ENCODE data around the gene PAX5.
A peak's percentile ranks its signal among the peaks of the same experiment; 100 is the strongest.

Gene PAX5

DNA sequence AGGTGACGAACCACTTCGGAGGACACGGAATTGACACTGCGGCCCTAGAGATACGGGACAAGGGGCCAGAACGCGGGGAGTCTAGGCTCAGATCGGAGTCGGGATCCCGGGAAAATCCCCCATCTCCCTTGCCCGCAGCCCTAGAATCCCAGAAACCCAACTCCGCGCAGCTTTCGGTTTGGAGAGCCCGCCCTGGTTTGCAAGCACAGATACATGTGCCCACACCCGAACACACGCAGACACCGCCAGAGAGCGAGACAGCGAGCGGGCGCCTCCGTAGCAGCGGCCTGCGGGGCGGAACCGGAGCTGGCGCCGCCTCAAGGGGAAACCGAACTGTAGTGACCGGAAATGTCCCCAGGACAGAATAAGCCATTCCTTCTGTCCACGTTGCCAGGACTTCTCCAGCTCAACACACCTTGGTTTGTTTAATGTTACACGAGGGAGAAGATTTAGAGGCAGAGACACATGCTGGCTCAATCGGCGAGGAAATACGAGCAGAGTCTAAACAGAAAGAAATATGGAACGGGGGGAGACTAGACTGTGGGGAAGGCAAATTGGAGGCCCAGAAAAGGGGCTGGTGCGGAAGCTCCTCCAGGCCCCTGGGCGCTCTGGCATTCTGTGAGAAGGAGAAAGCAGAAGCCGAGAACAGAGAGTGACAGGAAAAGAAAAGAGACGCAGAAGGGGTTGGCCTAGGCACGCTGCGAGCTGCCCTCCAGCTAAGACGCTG lies 2.9 kb upstream of the PAX5 start:
- peak; percentile 48 for DNase-seq

DNA sequence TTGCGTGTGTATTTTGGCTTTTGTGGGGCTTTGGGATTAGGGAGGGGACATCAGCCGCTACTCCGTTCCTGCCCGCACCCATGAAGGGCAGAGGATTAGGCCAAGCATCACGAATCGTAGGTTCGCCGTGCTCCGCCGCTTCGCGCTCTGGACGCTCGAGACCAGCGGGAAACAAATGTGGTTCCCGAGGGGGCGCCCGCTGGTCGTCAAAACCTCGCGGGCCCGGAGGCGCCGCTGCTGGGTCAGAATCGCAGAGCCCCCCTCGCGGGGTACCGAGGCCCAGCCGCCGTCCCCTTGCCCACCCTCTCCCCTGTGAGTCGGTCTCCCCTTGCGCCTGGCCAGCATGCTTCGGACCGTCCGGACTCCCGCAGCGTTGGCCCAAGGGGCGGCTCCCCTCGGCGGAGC lies 2.3 kb upstream of the PAX5 start:
- DNase-seq, result no peak

DNA sequence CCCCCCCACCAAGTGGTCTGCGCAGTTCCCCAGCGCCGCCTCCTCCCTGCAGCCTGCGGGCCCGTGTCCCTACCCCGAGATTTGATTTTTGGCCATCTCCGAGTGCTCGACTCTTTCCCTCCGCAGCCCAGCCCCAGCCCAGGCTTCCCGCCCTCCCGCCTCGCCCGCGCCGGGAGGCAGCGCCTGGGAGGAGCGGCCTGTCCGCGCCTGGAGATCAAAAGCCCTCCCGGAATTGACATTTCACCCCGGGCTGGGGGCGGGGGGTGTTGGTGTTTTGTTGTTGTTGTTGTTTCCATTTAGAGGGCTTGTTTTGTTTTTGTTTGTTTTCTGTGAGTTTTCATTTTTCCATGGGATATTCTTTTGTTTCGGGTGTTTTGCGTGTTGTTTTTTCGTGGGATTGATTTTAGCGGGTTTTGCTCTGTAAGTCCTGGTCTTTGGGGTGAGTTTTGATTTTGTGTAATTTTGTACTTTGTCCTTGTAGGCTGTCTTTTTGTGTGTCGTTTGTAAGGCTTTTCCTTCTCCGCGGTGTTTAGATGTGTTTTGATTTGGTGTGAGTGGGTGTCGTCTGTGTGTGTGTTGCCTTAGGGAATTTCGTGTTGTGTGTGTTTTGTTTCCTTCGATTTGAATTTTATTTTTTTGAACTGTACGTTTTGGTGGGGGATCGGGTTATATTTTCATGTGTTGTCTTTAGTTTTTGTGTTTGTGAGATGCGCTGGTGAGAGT lies 1.7 kb upstream of the PAX5 start:
- no peak for DNase-seq

DNA sequence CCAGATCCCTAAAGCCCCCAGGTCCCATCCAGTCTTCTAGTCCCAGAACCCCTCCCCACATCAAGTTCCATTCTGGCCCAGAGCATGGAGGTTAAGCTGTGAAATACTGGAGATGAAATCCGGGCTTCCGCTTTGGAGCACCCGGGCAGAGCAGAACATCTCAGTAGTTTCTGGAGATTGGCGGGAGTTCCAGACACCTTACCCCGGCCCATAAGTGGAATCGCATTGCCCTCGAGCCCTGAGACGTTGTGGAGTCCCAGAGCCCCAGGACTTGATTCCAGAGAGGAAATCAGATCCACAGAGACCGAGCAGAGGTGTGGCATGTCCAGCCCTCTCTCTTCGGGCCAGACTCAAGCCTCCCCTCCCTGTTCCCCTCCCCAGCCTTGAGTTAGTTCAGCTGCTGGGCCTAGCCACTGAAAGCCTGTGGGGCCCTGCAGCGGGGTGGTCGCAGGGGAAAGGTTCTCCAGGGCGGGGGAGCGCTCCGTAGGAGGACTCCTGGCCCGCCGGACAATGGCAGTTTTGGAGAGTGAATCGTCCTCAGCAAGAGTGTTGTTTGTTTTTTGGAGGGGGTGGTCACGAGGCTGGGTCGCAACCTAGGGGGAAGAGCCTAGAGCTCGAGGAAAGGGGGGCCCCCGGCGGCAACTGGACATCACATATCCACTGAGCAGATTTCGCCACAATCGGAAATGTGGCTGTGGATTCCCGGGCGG lies 1.0 kb upstream of the PAX5 start:
- no peak for DNase-seq

DNA sequence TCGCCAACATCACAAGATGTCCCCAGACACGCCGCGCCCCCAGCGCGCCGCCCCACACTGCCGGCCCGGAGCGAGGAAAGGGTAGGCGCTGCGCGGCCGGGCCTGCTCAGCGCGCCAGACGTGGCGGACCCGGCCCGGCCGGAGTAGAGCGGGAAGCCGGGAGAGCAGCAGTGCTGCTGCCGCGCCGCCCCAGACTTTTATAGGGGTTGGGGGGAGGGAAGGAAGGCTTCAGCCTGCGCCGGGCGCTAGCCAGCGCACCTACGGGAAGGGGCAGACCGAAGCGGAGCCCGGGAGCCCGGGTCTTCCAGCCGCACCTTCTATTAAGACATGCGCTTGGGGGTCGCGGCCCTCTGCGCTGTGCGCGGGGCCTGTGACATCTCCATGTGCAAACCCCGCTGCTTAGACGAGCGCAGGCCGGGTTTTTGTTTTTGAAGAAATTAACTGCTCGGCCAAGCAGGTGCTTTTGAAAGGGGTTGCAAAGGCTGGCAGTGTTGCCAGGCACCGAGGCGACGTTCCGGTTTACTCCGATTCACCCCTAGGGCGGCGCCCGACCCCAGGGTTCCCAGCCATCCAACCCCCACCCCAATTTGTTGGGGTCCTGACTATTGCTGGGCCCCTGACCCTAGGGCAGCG lies 353 bp upstream of the PAX5 start:
- peak; percentile 63 for DNase-seq

DNA sequence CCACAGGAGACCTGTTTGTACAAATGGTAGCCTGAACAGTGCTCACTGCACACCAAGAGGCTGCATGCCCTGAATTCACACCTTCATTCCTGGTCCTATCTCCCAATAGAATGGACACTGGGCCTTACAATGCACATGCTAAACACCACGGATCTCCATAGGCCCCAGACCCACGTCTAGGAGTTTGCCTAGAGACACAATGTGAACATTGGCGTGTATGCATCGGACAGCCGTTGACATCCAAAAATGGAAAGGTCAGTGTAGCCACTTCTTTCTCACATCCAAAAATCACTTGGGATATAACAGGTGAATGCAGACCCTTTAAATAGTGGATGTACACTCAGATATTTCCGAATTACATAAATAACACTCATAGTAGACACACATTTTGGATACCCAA lies 927 bp downstream of the PAX5 start:
- DNase-seq, result no peak

DNA sequence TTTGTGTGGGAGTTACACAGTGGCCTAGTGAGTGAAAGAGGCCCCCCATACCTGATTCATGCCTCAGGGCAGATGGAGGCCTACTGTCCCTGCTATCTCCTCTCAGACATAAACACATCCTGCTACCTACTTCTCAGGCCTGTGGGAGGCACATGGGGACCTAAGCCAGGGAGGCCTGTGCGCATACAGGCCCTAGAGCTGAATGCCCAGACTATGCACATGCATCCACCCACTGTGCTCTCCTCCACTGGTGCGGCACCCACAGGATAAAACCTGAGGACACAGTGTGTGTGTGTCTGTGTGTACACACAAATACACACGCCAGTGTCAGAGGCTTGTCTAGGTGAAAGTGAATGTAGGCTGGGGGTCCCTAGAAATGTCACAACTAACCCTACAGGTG lies 1.4 kb downstream of the PAX5 start:
- DNase-seq, result no peak

DNA sequence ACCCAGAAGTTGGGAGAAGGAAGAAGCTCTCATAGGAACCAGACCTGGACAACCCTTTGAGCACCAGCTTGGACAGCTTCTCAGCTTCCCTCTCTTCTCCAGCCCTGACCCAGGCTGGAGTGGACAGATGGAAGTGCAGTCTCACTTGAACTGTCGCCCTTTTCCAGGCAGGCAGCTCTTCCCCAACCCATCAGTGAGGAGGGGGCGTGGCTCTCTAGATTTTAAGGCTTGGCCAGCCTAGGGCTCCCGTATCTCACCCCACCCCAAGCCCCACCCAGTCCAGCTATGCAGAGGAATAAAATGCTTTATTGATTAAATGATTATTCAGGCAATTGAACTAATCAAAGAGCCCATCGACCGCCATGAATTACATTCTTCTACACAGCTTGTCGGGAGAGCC lies 2.2 kb downstream of the PAX5 start:
- no peak for DNase-seq

DNA sequence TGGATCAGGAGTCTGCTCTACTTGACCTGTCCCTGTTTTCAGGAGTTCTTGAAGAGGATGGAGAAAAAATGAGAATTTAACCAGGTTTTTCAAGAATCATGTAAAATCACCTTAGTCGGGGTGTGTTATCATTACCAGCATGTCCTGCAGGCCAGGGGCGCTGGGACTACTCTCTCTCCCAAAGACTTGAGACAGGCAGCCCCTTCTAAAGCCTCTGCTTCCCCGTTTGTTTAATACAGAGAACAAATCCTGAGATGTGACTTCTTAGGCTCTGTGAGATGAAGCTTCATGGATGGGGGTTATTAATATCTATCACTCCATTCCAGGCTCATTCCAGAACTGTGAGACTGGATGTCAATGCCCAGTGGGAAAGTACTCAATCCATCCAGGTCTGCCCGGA lies 3.0 kb downstream of the PAX5 start:
- DNase-seq, result no peak

DNA sequence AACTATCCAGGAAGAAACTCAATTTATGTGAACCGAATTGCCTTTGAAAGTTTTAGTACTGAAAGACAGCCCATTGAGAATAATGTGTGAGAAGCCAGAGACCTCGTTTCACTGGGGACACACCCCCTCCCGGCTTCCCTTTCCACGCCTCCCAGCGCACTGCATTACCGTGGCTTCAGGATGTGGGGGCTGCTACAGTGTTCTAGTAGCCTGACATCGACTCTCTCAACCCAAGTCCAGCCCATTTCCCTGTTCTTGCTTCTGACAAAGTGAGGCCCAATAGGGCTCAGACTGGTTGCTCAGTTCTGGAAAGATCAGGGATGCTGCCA lies 3.5 kb downstream of the PAX5 start:
- DNase-seq, result no peak

DNA sequence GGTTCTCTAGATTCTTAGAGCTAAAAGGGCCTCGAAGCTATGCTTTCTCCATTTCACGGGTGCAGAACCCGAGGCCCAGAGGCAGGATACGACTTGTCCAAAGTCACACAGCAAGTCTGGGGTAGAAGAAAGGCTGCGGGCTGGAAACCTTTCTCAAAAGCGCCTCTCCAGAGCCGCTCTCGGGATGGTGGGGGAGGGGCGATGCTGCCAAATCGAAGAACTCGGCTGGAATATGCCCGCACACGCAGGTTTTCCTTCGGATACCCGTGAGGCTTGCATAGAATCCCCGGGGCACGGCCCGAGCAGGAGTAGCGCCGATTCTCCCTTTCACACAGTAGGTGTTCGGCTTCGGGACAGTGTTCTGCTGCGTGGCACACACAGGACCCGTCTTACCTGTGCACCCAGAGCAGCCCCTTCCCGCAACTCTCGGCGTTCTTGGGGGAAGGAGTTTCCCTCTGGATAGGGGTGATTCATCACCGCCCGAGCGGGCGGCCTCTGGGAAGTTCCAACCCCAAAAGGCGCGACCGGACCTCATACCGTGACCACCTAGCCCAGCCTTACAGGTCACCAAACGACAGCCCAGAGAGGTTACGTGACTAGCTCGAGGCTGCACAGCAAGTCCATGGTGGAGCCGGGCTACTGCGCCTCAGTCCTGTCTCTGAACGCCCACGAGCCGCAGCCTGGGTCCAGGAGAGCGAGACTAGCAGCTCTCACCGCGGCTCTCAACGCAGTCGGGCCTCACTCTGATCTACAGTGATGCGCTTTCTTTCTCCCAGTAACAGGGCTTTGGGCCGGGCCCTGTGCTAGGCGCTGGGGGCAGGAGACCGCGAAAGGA lies 4.1 kb downstream of the PAX5 start:
- no peak for DNase-seq

DNA sequence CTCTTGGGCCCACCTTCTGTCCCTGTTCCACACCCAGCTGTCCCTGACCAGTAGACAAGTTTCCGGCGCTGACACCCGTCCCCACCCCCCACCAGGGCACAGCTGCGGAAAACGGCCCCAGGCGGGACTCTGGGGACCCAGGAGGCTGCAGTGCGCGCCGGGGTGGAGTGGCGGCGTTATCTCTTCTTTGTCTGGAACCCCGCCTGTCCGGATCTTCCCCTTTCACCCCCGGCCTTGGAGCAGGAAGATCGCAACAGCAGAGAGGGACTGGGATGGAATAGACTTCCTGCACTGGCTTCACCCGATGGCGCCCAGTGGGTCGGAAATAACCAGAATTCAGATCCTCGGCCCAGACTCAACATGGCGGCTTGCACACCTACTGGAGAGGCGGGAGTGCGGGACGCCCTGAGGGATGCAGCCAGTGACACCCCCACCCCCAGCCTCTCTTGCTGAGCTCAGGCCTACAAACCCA lies 4.7 kb downstream of the PAX5 start:
- no peak for DNase-seq

DNA sequence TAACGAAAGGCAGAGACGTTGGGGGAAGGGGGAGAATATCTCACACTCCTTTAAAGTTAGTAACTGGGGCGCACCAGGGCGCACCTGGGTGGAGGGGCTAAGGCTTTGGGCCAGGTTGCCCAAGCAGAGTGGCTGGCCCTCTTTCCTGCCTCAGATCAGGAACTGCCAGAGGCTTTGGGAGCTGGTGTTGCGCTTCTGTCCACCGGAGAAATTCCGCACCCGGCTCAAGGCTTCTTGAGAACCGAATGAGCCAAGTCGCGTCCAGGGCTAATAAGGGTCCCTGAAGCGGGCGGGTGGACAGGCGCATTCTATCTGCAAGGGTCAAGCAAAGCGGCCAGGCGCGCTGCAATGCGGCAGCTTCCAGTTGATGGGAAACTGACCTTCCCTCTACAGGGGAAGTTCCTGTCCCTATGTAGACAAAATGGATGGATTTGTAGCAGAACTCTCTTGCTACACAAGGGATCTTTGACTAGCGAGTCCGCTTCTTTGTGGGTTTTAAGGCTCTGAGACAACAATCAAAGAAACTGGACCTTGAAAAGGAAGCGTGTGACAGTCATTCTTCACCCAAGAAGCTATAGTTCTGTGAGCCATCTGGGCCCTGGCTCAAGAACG lies 5.5 kb downstream of the PAX5 start:
- DNase-seq, result no peak

DNA sequence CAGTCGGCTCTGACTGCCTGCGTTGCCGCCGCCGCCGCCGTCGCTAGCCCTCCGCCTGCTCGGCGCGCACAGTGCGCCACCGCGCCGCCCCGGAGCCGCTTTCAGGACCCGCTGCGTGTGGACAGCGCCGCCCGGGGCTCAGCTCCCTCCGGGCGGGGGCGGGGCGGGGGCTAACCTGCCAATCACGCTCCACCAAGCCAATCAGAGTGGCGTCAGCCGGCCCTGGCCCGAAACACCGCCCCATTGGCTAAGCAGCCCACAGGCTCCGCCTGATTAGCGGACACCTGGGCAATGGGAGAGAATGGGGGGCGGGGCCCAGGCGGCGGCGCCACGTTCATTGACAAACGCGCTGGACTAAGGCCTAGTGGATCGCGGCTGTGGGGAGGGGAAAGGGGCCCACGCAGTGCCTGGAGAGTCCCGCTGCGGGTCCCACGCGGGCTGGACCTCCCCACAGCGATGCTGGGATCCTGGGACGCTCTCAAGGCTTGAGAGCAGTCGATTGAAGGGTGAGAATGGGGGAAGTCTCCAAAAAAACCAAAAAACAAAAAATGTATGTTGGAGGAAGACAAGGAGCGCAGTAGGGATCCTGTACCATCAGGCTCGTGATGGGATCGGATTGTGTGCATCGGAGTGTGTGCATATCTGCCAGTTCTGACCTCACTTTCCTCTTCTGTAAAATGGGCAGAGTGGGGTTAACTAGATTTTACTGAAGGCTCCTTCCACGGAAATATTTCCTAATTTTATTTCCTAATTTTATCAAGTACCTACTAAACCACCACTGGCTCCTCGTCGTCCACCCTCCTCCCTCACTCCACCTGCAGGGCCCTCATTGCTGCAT lies 6.3 kb downstream of the PAX5 start:
- DNase-seq, result peak; percentile 96

DNA sequence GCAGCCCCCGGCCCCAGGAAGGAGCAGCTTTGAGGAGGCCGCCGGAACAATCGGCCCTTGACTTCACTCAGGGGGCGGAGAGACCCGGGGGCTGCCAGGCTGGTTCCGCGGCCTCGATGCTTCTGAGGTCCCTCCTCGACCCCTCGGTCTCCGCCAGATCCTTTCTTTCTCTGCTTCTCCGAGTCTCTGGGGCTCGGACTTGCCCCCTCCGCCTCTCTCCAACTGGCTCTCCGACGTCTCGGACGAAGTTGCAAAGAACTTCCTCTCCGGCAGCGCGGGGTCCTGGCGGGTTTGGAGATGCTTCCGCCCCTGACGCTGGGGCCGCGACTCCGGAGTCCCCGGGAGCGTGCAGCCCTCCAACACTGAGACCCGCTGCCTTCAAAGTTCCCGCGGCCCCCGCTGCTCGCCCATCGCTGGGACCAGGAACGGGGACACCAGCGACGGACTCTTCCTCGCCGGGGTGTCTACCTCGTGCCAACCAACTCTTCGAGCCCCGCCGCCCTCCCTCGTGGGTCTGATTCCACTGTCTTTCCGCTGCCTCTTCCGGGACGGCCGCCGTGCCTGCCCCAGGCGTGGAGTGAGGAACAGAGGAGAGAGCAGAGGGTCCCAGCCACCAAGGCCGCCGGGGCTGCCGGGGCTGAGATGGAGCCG lies 7.0 kb downstream of the PAX5 start:
- DNase-seq, result no peak

DNA sequence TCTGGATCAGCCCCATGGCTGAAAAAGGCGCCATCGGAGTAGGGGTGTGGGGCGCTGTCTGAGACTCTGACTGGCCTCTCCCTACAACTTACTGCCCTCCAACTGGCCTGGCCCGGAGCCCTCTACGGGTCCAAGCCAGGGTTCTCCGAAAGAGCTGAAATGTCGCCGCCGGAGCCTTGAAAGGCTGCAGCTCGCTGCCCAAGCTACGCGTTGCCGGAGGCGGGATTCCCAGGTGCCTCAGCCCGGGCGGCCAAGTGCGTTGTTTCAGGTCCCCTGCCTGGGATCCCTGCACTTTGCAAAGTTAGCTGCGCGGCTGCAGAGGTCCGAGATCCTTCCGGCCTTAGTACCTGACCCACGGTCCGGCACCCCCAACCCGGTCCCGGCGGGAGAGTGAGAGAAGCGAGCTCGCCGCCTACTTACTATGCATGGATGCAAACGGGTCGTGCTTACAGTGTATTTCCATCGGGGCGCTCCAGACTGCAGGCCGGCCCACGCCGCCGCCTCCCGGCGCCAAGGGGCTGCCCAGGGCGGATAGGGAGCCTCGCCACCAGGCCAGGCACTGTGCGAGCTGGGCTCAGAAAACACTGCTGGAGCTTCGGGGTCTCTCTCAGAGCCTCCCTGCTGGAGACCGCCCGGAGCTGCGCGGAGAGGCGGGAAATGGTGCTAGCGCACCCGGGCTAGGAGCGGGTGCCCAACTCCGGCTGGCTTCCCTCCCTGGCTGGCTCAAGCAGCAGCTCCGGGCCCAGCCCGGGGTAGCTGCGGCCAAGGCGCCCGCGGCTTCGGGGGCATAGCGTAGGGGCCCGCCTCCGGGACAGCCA lies 7.7 kb downstream of the PAX5 start:
- no peak for DNase-seq

DNA sequence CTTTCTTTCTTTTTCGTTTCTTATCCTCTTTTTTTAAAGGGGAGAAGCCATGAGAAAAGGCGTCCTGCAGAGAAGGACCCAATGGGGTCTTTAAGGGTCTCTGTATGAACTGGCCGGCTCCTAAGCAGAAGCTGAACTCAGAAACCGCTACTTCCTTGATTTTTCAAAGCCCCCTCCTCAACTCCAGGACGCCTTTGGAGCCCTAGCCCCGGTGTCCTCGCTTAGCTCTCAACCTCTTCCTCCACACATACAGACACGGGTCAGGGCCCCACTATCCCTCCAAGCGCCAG lies 8.3 kb downstream of the PAX5 start:
- no peak for DNase-seq

DNA sequence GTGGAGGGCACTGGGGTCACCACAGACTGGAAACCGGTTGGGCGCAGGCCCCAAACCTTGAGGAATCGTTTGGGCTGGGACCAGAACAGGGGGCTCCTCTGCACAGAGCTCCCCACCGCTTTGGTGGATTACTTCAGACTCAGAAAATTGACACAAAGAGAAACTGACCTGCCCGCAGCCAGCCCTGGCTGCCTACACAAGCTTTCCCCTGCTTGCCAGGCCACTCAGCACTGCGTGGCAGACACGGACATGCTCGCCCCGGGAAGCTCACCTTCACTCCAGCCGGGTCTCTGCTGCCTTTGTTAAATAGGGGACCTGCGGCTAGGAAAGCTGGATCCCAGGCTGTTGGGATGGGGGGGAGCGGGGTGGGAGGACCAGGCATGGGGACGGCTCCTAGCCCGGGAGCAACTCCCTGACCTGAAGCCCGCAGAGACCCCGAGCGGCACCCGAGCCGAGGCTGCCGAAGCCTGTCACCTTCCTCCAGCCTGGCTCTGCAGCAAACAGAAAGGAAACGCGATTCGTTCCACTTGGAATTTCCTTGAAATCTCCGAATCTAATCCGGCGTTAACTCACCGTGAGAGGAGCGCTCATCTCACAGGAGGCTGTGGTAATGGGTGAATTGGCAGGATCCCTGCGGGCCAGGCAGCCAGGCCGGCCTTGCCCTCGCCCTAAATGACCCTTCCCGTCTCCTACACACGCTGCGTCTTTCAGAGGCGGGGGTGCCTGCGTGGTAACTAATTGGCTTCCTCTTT lies 8.8 kb downstream of the PAX5 start:
- no peak for DNase-seq

DNA sequence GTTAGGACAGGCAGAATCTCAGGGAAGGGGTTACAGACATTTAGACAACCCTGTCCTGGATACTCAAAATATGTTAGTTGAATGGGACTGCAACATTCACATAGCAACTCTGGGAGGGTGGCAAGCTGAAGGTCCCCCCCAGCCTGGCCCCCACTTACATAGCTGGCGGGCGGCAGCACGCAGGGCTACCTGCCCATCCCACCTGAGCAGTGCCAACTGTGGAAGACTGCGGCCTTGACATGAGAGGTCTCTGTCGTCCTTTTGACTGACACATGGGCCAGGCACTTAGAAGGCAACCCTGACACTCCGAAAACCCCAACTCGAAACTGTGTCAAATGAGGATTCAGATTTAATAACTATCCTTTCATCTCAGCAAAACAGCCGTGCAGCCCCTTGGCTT lies 16.5 kb downstream of the PAX5 start:
- DNase-seq, result no peak

Measured in hematopoietic multipotent progenitor cell treated with erythropoietin and hydrocortisone succinate and interleukin-3 and kit ligand, for 6 days (in vitro differentiated cells).